ENCODE results near the gene CLCF1. TPM values are rescaled to one million over a fixed set of nuclear protein-coding genes. Genes with fewer than 3 reads are reported as not detected.

The CLCF1 gene
- total and polyA plus RNA-seq, 2 of the 13 experiments (the other 11 are each of a cell fraction or from before 2014, with no cell fraction given), result 0.49 to 0.78 TPM

- Histone ChIP-seq H4K20me1 (ENCODE audit: insufficient read depth, low read length) (no peaks in the 10 kb centered on the region), H3K27me3 (ENCODE audit: control insufficient read depth in 1 of 2, insufficient read depth in 2 of 2, low read length in 2 of 2) (peaks cover 10 to 48% of the 10 kb centered on the region in 2 experiments; a peak in 4 of 5 replicates), H3K27ac (ENCODE audit: extremely low read length, insufficient read depth, low read length) (no peak overlapping the region), H3K9ac (ENCODE audit: insufficient read depth, low read depth, low read length) (no peak overlapping the region), H3K4me1 (ENCODE audit: insufficient read depth, low read length) (peaks cover 49% of the 10 kb centered on the region), H3K9me3 (ENCODE audit: low read length) (no peaks in the 10 kb centered on the region), H3K4me2 (ENCODE audit: low read depth, low read length) (peak overlapping the region; percentile 74), H3K36me3 (replicated peaks in 1 of 2; ENCODE audit: control insufficient read depth in 1 of 2, insufficient read depth in 2 of 2, low read length in 2 of 2) (no peaks in the 10 kb centered on the region), H3K79me2 (ENCODE audit: insufficient read depth, low read length) (no peaks in the 10 kb centered on the region), H3K4me3 (replicated peaks in 1 of 3; ENCODE audit: insufficient read depth in 1 of 3, low read depth in 2 of 3, low read length in 3 of 3) (peak overlapping the region in 1 of 3 experiments; percentile 4; a peak in 1 of 6 replicates), H2AFZ (ENCODE audit: low read length) (no peak overlapping the region)
- in situ Hi-C loops (cut with HindIII; ENCODE audit: extremely low pct_ligation_motif_present, low pct_unique_long_range_greater_than_20kb), result no loop called here
- no TSS peak for BruUV-seq (replicated peaks)
- WGBS (ENCODE audit: low lambda C conversion rate), result 39% methylated on average over 10 of the region's 17 CpGs
- no peak for DNase-seq (ENCODE audit: low spot score)
- ATAC-seq, result peak; percentile 4
- TF ChIP-seq CBX1 (IDR thresholded peaks at IDR 0.05; ENCODE audit: low read depth) (no peak), ZNF30 (CRISPR knock-in tag; IDR thresholded peaks at IDR 0.05) (no peak), ZBTB25 (CRISPR knock-in tag; IDR thresholded peaks at IDR 0.05) (no peak), CREB1 (IDR thresholded peaks at IDR 0.05) (no peak), CREB1 (CRISPR knock-in tag; IDR thresholded peaks at IDR 0.05) (no peak), SRY (CRISPR knock-in tag; IDR thresholded peaks at IDR 0.05) (no peak), ZNF629 (CRISPR knock-in tag; conservative IDR thresholded peaks at IDR 0.05) (no peak), LRRFIP1 (CRISPR knock-in tag; conservative IDR thresholded peaks at IDR 0.05) (no peak), AGO2 (optimal IDR thresholded peaks at IDR 0.05; ENCODE audit: low read depth, low read length) (peak; percentile 8)
- CTCF ChIA-PET (ENCODE audit: low intra/inter-chr PET ratio, low total read pairs), result no interaction called here
- POLR2A ChIA-PET, result interaction anchor here (1.3 to 2.1 kb wide), 3 partner anchors 9 to 19 kb away, joined by 4 to 10 read pairs (median 5); partner anchors contain the start of genes PPP1CA and RAD9A
- FAIRE-seq, result no peak
- intact Hi-C loops (cut with micrococcal nuclease; ENCODE audit: unreplicated experiment), result no loop called here
Measured at GRCh38 chr11:67410984-67411784, 37.8 kb upstream of the CLCF1 start.

Data from HepG2 (cell line).